ENCODE results near the gene CHCHD10. TPM values are rescaled to one million over a fixed set of nuclear protein-coding genes. Genes with fewer than 3 reads are reported as not detected.

Gene CHCHD10
- polyA plus RNA-seq, 1 of the 3 experiments (the other 2 are of a cell fraction): 70.1 TPM

DNA sequence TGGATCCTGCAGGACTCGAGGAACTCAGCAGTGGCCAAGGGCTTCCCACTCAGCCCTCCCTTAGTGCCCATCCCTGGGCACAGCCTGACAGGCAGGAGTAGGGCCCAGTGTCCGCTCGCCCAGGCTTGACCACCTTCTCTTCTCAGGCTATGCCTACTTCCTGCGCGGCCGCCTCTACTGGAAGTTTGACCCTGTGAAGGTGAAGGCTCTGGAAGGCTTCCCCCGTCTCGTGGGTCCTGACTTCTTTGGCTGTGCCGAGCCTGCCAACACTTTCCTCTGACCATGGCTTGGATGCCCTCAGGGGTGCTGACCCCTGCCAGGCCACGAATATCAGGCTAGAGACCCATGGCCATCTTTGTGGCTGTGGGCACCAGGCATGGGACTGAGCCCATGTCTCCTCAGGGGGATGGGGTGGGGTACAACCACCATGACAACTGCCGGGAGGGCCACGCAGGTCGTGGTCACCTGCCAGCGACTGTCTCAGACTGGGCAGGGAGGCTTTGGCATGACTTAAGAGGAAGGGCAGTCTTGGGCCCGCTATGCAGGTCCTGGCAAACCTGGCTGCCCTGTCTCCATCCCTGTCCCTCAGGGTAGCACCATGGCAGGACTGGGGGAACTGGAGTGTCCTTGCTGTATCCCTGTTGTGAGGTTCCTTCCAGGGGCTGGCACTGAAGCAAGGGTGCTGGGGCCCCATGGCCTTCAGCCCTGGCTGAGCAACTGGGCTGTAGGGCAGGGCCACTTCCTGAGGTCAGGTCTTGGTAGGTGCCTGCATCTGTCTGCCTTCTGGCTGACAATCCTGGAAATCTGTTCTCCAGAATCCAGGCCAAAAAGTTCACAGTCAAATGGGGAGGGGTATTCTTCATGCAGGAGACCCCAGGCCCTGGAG is 15.7 kb upstream of the CHCHD10 start:
- Histone ChIP-seq H3K4me3 (ENCODE audit: low read depth in 2 of 2, low read length in 1 of 2) (no peak overlapping the region), H3K79me2 (ENCODE audit: insufficient read depth) (peaks cover 13% of the 10 kb centered on the region), H4K20me1 (ENCODE audit: insufficient read depth) (peaks cover 12% of the 10 kb centered on the region), H3K27ac (ENCODE audit: low read depth in 2 of 2, low read length in 1 of 2) (no peak overlapping the region), H3K9ac (no peak overlapping the region), H3K4me1 (ENCODE audit: control insufficient read depth in 1 of 2, insufficient read depth in 2 of 2, low read depth in 1 of 2, low read length in 1 of 2) (peaks cover 0 to 21% of the 10 kb centered on the region in 2 experiments; a peak in 1 of 4 replicates), H3K36me3 (replicated peaks in 1 of 2; ENCODE audit: control insufficient read depth in 1 of 2, insufficient read depth in 2 of 2, low read length in 1 of 2) (peaks cover 0 to 3% of the 10 kb centered on the region in 2 experiments), H3K9me3 (no peaks in the 10 kb centered on the region), H3K27me3 (ENCODE audit: insufficient read depth) (no peaks in the 10 kb centered on the region), H3K4me2 (no peak overlapping the region), H2AFZ (ENCODE audit: low read depth) (no peak overlapping the region), H3K9me2 (no peaks in the 10 kb centered on the region), H3F3A (replicated peaks; ENCODE audit: insufficient read depth) (peaks cover 4% of the 10 kb centered on the region)
- WGBS (ENCODE audit: low lambda C conversion rate): 78% methylated on average over 10 of the region's 15 CpGs
- ChIA-PET POLR2A (no interaction called here), CTCF (no interaction called here)
- no peak for DNase-seq
- TF ChIP-seq, protein P1, sequence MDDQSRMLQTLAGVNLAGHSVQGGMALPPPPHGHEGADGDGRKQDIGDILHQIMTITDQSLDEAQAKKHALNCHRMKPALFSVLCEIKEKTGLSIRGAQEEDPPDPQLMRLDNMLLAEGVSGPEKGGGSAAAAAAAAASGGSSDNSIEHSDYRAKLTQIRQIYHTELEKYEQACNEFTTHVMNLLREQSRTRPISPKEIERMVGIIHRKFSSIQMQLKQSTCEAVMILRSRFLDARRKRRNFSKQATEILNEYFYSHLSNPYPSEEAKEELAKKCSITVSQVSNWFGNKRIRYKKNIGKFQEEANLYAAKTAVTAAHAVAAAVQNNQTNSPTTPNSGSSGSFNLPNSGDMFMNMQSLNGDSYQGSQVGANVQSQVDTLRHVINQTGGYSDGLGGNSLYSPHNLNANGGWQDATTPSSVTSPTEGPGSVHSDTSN (IDR thresholded peaks at IDR 0.05): no peak
- TF ChIP-seq, protein P2, sequence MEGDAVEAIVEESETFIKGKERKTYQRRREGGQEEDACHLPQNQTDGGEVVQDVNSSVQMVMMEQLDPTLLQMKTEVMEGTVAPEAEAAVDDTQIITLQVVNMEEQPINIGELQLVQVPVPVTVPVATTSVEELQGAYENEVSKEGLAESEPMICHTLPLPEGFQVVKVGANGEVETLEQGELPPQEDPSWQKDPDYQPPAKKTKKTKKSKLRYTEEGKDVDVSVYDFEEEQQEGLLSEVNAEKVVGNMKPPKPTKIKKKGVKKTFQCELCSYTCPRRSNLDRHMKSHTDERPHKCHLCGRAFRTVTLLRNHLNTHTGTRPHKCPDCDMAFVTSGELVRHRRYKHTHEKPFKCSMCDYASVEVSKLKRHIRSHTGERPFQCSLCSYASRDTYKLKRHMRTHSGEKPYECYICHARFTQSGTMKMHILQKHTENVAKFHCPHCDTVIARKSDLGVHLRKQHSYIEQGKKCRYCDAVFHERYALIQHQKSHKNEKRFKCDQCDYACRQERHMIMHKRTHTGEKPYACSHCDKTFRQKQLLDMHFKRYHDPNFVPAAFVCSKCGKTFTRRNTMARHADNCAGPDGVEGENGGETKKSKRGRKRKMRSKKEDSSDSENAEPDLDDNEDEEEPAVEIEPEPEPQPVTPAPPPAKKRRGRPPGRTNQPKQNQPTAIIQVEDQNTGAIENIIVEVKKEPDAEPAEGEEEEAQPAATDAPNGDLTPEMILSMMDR (IDR thresholded peaks at IDR 0.05): no peak
- TF ChIP-seq FOXJ3 (CRISPR knock-in tag; IDR thresholded peaks at IDR 0.05): no peak
- no peak for TF ChIP-seq EP300 (IDR thresholded peaks at IDR 0.05; ENCODE audit: borderline replicate concordance in 1 of 2, low read depth in 1 of 2, low read length in 1 of 2)
- no peak for TF ChIP-seq RXRA (IDR thresholded peaks at IDR 0.05; ENCODE audit: borderline replicate concordance, low read depth)
- no peak for TF ChIP-seq EZH2phosphoT487 (IDR thresholded peaks at IDR 0.05; ENCODE audit: borderline replicate concordance, low read depth)
- no peak for TF ChIP-seq TCF12 (IDR thresholded peaks at IDR 0.05)
- no peak for TF ChIP-seq RAD21 (IDR thresholded peaks at IDR 0.05; ENCODE audit: low read length)
- TF ChIP-seq TAF1 (IDR thresholded peaks at IDR 0.05; ENCODE audit: borderline replicate concordance, low read depth, low read length): no peak
- no peak for TF ChIP-seq POLR2AphosphoS5 (IDR thresholded peaks at IDR 0.05; ENCODE audit: low read depth, low read length)
- no peak for TF ChIP-seq SMC3 (IDR thresholded peaks at IDR 0.05; ENCODE audit: low read depth, low read length)

DNA sequence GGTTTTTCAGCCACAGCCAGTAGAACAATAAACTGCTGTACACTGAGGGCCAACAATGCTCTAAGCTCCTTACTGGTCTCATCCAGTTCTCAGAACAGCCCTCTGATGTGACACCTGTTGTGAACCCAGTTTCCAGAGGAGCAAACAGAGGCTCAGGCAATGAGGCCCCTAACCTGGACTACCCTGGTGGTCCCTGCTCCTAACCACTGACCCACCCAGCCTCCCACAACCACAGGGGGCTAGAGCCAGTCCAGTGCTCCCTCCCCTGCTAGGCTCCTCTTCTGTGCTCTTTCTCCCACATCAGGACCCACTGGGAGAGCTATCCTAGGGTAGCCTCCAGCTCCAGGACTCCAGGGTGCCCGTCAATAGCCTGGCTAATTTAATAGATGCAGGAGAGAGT is 14.9 kb upstream of the CHCHD10 start:
- no peak overlapping the region for H3K4me3 ChIP-seq (ENCODE audit: low read depth in 2 of 2, low read length in 1 of 2)
- WGBS (ENCODE audit: low lambda C conversion rate): 57% methylated on average over 1 of the region's 1 CpG
- peaks cover 4% of the 10 kb centered on the region for H3K79me2 ChIP-seq (ENCODE audit: insufficient read depth)
- no peak for TF ChIP-seq EZH2phosphoT487 (IDR thresholded peaks at IDR 0.05; ENCODE audit: borderline replicate concordance, low read depth)
- TF ChIP-seq ELF1 (IDR thresholded peaks at IDR 0.05): no peak
- no peak for TF ChIP-seq TEAD4 (IDR thresholded peaks at IDR 0.05; ENCODE audit: borderline replicate concordance, insufficient read depth)
- no peak for TF ChIP-seq RCOR1 (IDR thresholded peaks at IDR 0.05; ENCODE audit: low read length)
- TF ChIP-seq, protein P3, sequence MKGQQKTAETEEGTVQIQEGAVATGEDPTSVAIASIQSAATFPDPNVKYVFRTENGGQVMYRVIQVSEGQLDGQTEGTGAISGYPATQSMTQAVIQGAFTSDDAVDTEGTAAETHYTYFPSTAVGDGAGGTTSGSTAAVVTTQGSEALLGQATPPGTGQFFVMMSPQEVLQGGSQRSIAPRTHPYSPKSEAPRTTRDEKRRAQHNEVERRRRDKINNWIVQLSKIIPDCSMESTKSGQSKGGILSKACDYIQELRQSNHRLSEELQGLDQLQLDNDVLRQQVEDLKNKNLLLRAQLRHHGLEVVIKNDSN (IDR thresholded peaks at IDR 0.05; ENCODE audit: borderline replicate concordance, low read depth): no peak
- no peak for TF ChIP-seq POLR2AphosphoS5 (IDR thresholded peaks at IDR 0.05; ENCODE audit: low read depth, low read length)
- TF ChIP-seq, protein P1 (IDR thresholded peaks at IDR 0.05): no peak
- no peak for TF ChIP-seq SMC3 (IDR thresholded peaks at IDR 0.05; ENCODE audit: low read depth, low read length)
- no peak for TF ChIP-seq RAD21 (IDR thresholded peaks at IDR 0.05; ENCODE audit: low read length)
- TF ChIP-seq TCF12 (IDR thresholded peaks at IDR 0.05): no peak
- no peak for TF ChIP-seq RFX5 (IDR thresholded peaks at IDR 0.05; ENCODE audit: low read length)
- no peak for TF ChIP-seq NFIC (IDR thresholded peaks at IDR 0.05; ENCODE audit: borderline replicate concordance)
- no peak for TF ChIP-seq FOSL2 (IDR thresholded peaks at IDR 0.05; ENCODE audit: borderline replicate concordance, low read depth)
- TF ChIP-seq, protein P4, sequence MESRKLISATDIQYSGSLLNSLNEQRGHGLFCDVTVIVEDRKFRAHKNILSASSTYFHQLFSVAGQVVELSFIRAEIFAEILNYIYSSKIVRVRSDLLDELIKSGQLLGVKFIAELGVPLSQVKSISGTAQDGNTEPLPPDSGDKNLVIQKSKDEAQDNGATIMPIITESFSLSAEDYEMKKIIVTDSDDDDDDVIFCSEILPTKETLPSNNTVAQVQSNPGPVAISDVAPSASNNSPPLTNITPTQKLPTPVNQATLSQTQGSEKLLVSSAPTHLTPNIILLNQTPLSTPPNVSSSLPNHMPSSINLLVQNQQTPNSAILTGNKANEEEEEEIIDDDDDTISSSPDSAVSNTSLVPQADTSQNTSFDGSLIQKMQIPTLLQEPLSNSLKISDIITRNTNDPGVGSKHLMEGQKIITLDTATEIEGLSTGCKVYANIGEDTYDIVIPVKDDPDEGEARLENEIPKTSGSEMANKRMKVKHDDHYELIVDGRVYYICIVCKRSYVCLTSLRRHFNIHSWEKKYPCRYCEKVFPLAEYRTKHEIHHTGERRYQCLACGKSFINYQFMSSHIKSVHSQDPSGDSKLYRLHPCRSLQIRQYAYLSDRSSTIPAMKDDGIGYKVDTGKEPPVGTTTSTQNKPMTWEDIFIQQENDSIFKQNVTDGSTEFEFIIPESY (IDR thresholded peaks at IDR 0.05; ENCODE audit: borderline replicate concordance, low read depth): no peak

More for the DNA sequence above, 14.9 kb upstream of the CHCHD10 start:
- POLR2A ChIA-PET: no interaction called here
- Histone ChIP-seq H3K9ac (no peak overlapping the region), H3K27ac (ENCODE audit: low read depth in 2 of 2, low read length in 1 of 2) (no peak overlapping the region), H3F3A (replicated peaks; ENCODE audit: insufficient read depth) (peaks cover 4% of the 10 kb centered on the region), H3K4me1 (ENCODE audit: control insufficient read depth in 1 of 2, insufficient read depth in 2 of 2, low read depth in 1 of 2, low read length in 1 of 2) (peaks cover 0 to 24% of the 10 kb centered on the region in 2 experiments; a peak in 1 of 4 replicates), H3K9me3 (no peaks in the 10 kb centered on the region), H4K20me1 (ENCODE audit: insufficient read depth) (peaks cover 4% of the 10 kb centered on the region), H3K4me2 (no peak overlapping the region), H3K9me2 (no peaks in the 10 kb centered on the region), H3K36me3 (replicated peaks in 1 of 2; ENCODE audit: control insufficient read depth in 1 of 2, insufficient read depth in 2 of 2, low read length in 1 of 2) (peaks cover 0 to 3% of the 10 kb centered on the region in 2 experiments), H3K27me3 (ENCODE audit: insufficient read depth) (no peaks in the 10 kb centered on the region), H2AFZ (ENCODE audit: low read depth) (no peak overlapping the region)
- DNase-seq: no peak
- CTCF ChIA-PET: interaction anchor here (0.6 kb wide), 1 partner anchor 67 kb away, joined by 3 read pairs; no protein-coding TSS in a partner anchor
